HG03342 (cell line): ENCODE results near the gene NOMO2.
"Not testable (repeated sequence)": the region's sequence is repeated elsewhere in the genome, so short reads cannot be mapped to it uniquely, and the experiment has no call there.

Experiments
- ATAC-seq: cut with Tn5 transposase; IDR thresholded peaks from one replicate; pipeline ENCODE4 v1.9.1; 2021; ENCODE audit warnings: mild to moderate bottlenecking, moderate library complexity; ENCODE audit not compliant: unreplicated experiment

The NOMO2 gene

GRCh38 chr16:18525882-18526482 is 35.9 kb downstream of the NOMO2 start:
- not testable (repeated sequence) for ATAC-seq

- not testable (repeated sequence) for ATAC-seq
Observed at GRCh38 chr16:18522637-18523036, 39.3 kb downstream of the NOMO2 start.

GRCh38 chr16:18521445-18522181 is 40.3 kb downstream of the NOMO2 start:
- ATAC-seq: not testable (repeated sequence)

- not testable (repeated sequence) for ATAC-seq
Observed at GRCh38 chr16:18518536-18519283, 43.2 kb downstream of the NOMO2 start.

- not testable (repeated sequence) for ATAC-seq
Observed at GRCh38 chr16:18498430-18498829, 63.5 kb downstream of the NOMO2 start.

GRCh38 chr16:18497032-18497431 is 64.9 kb downstream of the NOMO2 start:
- not testable (repeated sequence) for ATAC-seq

- not testable (repeated sequence) for ATAC-seq
Observed at GRCh38 chr16:18492118-18492897, 69.6 kb downstream of the NOMO2 start.

GRCh38 chr16:18436025-18436424 is 125.9 kb downstream of the NOMO2 start:
- ATAC-seq: not testable (repeated sequence)

- not testable (repeated sequence) for ATAC-seq
Observed at GRCh38 chr16:18415827-18416226, 146.1 kb downstream of the NOMO2 start.

GRCh38 chr16:18409532-18410293 is 152.2 kb downstream of the NOMO2 start:
- not testable (repeated sequence) for ATAC-seq

GRCh38 chr16:18401851-18402657 is 159.8 kb downstream of the NOMO2 start:
- not testable (repeated sequence) for ATAC-seq

- ATAC-seq: not testable (repeated sequence)
Observed at GRCh38 chr16:18401159-18401558, 160.7 kb downstream of the NOMO2 start.

GRCh38 chr16:18394363-18394762 is 167.5 kb downstream of the NOMO2 start:
- ATAC-seq: not testable (repeated sequence)

GRCh38 chr16:18387767-18388166 is 174.1 kb downstream of the NOMO2 start:
- ATAC-seq: not testable (repeated sequence)

- not testable (repeated sequence) for ATAC-seq
Observed at GRCh38 chr16:18386517-18386916, 175.4 kb downstream of the NOMO2 start.

GRCh38 chr16:18385285-18385684 is 176.6 kb downstream of the NOMO2 start:
- not testable (repeated sequence) for ATAC-seq

- ATAC-seq: not testable (repeated sequence)
Observed at GRCh38 chr16:18384869-18385268, 177.0 kb downstream of the NOMO2 start.

- not testable (repeated sequence) for ATAC-seq
Observed at GRCh38 chr16:18384098-18384636, 177.7 kb downstream of the NOMO2 start.

- ATAC-seq: not testable (repeated sequence)
Observed at GRCh38 chr16:18382696-18383095, 179.2 kb downstream of the NOMO2 start.
